Vagina (tissue), 2 donors: ENCODE results near the gene KLHL13.

Experiments used
- CTCF ChIP-seq, 3 experiments: fragments of 450-650 bp in 2 of 3; fragments of 200-600 bp in 1 of 3; sonication (generic) in 1 of 3; IDR thresholded peaks; one replicate each; pipeline ENCODE4 v1.5.1; 2017 to 2019; ENCODE audit warnings: antibody characterized with exemption in 3 of 3, mild to moderate bottlenecking in 2 of 3, moderate library complexity in 2 of 3
- POLR2A ChIP-seq, 2 donors: fragments of 450-650 bp; IDR thresholded peaks; one replicate each; pipeline ENCODE4 v1.6.1; 2017; ENCODE audit warnings: antibody characterized with exemption in 2 of 2, mild to moderate bottlenecking in 2 of 2, moderate library complexity in 2 of 2

- TF ChIP-seq CTCF (IDR thresholded peaks at IDR 0.05) (no peak), POLR2A (IDR thresholded peaks at IDR 0.05) (no peak)
Measured at GRCh38 chrX:118039591-118039990, 77.0 kb downstream of the KLHL13 start.
